ENCODE data around the gene AGXT2. TPM values are rescaled to one million over a fixed set of nuclear protein-coding genes. Genes with fewer than 3 reads are reported as not detected.

The AGXT2 gene
- total and polyA plus RNA-seq, 4 donors, result 49.4 to 67.9 (median 50.6) TPM

DNA sequence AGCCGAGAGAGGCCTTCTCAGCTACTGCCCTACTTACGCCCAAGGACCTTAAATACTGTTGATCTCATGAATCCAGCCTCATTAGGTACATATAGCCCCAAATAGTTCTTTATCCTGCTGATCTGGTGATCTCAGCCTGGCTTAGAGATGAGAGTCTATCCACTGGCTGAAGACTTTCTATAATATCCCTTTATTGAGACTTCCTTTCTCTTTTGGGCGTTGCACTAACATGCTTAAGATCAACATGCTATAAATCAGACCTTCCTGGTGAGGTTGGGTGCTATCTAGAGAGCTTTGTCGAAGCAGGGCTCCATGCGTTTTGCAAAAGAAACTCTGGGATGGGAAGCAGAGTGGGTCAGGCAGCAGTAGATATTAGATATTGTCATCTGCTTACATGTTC is 44.0 kb upstream of the AGXT2 start:
- Histone ChIP-seq H3K4me3 (ENCODE audit: low read depth in 1 of 3, low read length in 3 of 3) (no peak overlapping the region), H3K27me3 (ENCODE audit: control insufficient read depth in 4 of 4, insufficient read depth in 4 of 4, low read length in 3 of 4) (no peaks in the 10 kb centered on the region), H3K36me3 (ENCODE audit: control insufficient read depth in 4 of 4, insufficient read depth in 3 of 4, low read depth in 1 of 4, low read length in 3 of 4) (no peaks in the 10 kb centered on the region), H3K9ac (ENCODE audit: low read depth in 1 of 2, low read length in 2 of 2) (no peak overlapping the region), H3K9me3 (ENCODE audit: control insufficient read depth in 4 of 4, low read length in 3 of 4) (no peaks in the 10 kb centered on the region), H3K4me1 (ENCODE audit: control insufficient read depth in 4 of 4, insufficient read depth in 4 of 4, low read length in 3 of 4) (peaks cover 4 to 26% (median 13%) of the 10 kb centered on the region in 4 donors), H3K27ac (ENCODE audit: low read depth in 1 of 2, low read length in 2 of 2) (no peak overlapping the region)
- TF ChIP-seq, protein P1, sequence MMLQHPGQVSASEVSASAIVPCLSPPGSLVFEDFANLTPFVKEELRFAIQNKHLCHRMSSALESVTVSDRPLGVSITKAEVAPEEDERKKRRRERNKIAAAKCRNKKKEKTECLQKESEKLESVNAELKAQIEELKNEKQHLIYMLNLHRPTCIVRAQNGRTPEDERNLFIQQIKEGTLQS (IDR thresholded peaks at IDR 0.05), result no peak
- no peak for TF ChIP-seq EGR1 (IDR thresholded peaks at IDR 0.05; ENCODE audit: low read depth in 2 of 2)
- no peak for TF ChIP-seq YY1 (IDR thresholded peaks at IDR 0.05)
- TF ChIP-seq GABPA (IDR thresholded peaks at IDR 0.05 in 1 of 2, conservative IDR thresholded peaks at IDR 0.05 in 1 of 2), result no peak
- TF ChIP-seq HNF4G (IDR thresholded peaks at IDR 0.05), result no peak
- no peak for TF ChIP-seq FOXA1 (IDR thresholded peaks at IDR 0.05)
- TF ChIP-seq, protein P2, sequence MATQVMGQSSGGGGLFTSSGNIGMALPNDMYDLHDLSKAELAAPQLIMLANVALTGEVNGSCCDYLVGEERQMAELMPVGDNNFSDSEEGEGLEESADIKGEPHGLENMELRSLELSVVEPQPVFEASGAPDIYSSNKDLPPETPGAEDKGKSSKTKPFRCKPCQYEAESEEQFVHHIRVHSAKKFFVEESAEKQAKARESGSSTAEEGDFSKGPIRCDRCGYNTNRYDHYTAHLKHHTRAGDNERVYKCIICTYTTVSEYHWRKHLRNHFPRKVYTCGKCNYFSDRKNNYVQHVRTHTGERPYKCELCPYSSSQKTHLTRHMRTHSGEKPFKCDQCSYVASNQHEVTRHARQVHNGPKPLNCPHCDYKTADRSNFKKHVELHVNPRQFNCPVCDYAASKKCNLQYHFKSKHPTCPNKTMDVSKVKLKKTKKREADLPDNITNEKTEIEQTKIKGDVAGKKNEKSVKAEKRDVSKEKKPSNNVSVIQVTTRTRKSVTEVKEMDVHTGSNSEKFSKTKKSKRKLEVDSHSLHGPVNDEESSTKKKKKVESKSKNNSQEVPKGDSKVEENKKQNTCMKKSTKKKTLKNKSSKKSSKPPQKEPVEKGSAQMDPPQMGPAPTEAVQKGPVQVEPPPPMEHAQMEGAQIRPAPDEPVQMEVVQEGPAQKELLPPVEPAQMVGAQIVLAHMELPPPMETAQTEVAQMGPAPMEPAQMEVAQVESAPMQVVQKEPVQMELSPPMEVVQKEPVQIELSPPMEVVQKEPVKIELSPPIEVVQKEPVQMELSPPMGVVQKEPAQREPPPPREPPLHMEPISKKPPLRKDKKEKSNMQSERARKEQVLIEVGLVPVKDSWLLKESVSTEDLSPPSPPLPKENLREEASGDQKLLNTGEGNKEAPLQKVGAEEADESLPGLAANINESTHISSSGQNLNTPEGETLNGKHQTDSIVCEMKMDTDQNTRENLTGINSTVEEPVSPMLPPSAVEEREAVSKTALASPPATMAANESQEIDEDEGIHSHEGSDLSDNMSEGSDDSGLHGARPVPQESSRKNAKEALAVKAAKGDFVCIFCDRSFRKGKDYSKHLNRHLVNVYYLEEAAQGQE (IDR thresholded peaks at IDR 0.05), result no peak
- TF ChIP-seq, protein P3, sequence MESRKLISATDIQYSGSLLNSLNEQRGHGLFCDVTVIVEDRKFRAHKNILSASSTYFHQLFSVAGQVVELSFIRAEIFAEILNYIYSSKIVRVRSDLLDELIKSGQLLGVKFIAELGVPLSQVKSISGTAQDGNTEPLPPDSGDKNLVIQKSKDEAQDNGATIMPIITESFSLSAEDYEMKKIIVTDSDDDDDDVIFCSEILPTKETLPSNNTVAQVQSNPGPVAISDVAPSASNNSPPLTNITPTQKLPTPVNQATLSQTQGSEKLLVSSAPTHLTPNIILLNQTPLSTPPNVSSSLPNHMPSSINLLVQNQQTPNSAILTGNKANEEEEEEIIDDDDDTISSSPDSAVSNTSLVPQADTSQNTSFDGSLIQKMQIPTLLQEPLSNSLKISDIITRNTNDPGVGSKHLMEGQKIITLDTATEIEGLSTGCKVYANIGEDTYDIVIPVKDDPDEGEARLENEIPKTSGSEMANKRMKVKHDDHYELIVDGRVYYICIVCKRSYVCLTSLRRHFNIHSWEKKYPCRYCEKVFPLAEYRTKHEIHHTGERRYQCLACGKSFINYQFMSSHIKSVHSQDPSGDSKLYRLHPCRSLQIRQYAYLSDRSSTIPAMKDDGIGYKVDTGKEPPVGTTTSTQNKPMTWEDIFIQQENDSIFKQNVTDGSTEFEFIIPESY (IDR thresholded peaks at IDR 0.05), result no peak
- DNase-seq (ENCODE audit: low spot score), result no peak
- WGBS, result 89% methylated on average over 5 of the region's 5 CpGs

DNA sequence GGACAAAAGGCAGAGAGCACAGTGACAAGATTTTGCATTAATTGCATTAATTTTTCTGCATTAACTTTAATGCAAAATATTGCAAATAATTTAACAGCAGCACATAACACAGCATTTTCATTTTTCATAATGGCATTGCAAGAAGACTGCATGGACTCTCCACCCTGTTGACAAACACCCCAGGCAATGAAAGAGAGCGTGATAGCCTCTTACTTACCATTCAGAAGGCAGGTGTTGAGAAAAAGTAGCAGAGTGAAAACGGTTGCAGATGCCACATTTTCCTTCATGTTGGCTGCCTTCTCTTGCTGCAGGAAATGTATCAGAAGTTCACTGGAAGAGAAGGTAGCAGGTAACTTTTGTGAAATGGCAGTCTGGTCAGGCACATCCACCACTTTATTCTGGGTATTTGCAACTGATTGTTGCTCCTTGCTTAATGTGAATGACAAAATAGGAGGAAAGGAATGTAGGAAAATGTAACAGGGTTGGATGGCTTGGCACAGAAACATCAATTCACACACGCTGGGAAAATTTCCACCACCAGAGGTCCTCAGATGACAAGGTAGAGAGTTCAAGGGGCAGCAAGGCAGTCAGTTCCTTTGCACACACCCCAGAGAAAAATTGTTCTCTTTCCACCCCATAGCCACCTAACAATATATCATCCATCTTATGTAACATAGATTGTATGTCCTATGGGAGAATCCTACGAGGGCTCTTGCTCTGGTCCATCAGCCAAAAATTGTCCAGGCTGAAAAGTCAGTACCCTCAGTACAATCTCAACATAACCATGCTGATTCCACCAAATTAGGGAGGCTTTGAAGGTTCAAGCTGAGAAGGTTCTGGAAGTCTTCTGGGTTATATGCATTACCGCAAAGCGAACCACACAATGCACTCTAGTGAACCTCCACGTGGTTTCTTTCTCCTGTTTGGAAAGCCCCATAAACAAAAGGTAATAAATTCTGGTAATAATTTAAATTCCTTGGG is 41.9 kb upstream of the AGXT2 start:
- Histone ChIP-seq H3K27ac (ENCODE audit: low read depth in 1 of 2, low read length in 2 of 2) (no peak overlapping the region), H3K4me1 (ENCODE audit: control insufficient read depth in 4 of 4, insufficient read depth in 4 of 4, low read length in 3 of 4) (peaks cover 0 to 14% (median 5%) of the 10 kb centered on the region in 4 donors), H3K36me3 (ENCODE audit: control insufficient read depth in 4 of 4, insufficient read depth in 3 of 4, low read depth in 1 of 4, low read length in 3 of 4) (peaks cover 0 to 3% (median 0%) of the 10 kb centered on the region in 4 donors), H3K9me3 (ENCODE audit: control insufficient read depth in 4 of 4, low read length in 3 of 4) (no peaks in the 10 kb centered on the region), H3K9ac (ENCODE audit: low read depth in 1 of 2, low read length in 2 of 2) (no peak overlapping the region), H3K27me3 (ENCODE audit: control insufficient read depth in 4 of 4, insufficient read depth in 4 of 4, low read length in 3 of 4) (no peaks in the 10 kb centered on the region), H3K4me3 (ENCODE audit: low read depth in 1 of 3, low read length in 3 of 3) (no peak overlapping the region)
- peak; percentile 51 for DNase-seq (ENCODE audit: low spot score)
- 62% methylated on average over 7 of the region's 7 CpGs for WGBS
- TF ChIP-seq YY1 (IDR thresholded peaks at IDR 0.05) (no peak), RAD21 (IDR thresholded peaks at IDR 0.05) (peak; percentile 98 to 99), FOXA2 (IDR thresholded peaks at IDR 0.05) (peak; percentile 10), SP1 (IDR thresholded peaks at IDR 0.05) (no peak), HNF4G (IDR thresholded peaks at IDR 0.05) (no peak), EGR1 (IDR thresholded peaks at IDR 0.05; ENCODE audit: low read depth in 2 of 2) (no peak), JUND (IDR thresholded peaks at IDR 0.05) (no peak), HNF4A (conservative IDR thresholded peaks at IDR 0.05) (peak in 1 of 2 donors; percentile 27), RXRA (IDR thresholded peaks at IDR 0.05) (peak in 1 of 2 donors; percentile 24), NR2F2 (IDR thresholded peaks at IDR 0.05) (peak; percentile 30), FOXA1 (IDR thresholded peaks at IDR 0.05) (no peak), GABPA (IDR thresholded peaks at IDR 0.05 in 1 of 2, conservative IDR thresholded peaks at IDR 0.05 in 1 of 2) (no peak)
- TF ChIP-seq, protein P4, sequence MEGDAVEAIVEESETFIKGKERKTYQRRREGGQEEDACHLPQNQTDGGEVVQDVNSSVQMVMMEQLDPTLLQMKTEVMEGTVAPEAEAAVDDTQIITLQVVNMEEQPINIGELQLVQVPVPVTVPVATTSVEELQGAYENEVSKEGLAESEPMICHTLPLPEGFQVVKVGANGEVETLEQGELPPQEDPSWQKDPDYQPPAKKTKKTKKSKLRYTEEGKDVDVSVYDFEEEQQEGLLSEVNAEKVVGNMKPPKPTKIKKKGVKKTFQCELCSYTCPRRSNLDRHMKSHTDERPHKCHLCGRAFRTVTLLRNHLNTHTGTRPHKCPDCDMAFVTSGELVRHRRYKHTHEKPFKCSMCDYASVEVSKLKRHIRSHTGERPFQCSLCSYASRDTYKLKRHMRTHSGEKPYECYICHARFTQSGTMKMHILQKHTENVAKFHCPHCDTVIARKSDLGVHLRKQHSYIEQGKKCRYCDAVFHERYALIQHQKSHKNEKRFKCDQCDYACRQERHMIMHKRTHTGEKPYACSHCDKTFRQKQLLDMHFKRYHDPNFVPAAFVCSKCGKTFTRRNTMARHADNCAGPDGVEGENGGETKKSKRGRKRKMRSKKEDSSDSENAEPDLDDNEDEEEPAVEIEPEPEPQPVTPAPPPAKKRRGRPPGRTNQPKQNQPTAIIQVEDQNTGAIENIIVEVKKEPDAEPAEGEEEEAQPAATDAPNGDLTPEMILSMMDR (IDR thresholded peaks at IDR 0.05; ENCODE audit: low read depth, low read length, missing input control), result peak; percentile 85
- TF ChIP-seq, protein P5, sequence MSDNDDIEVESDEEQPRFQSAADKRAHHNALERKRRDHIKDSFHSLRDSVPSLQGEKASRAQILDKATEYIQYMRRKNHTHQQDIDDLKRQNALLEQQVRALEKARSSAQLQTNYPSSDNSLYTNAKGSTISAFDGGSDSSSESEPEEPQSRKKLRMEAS (IDR thresholded peaks at IDR 0.05), result no peak
- TF ChIP-seq, protein P2 (IDR thresholded peaks at IDR 0.05), result no peak
